Sigmoid colon (tissue), 7 donors: Measurements from ENCODE around the gene CD274. TPM values are rescaled to one million over a fixed set of nuclear protein-coding genes. Genes with fewer than 3 reads are reported as not detected.
"Not testable (repeated sequence)": the region's sequence is repeated elsewhere in the genome, so short reads cannot be mapped to it uniquely, and the experiment has no call there.

Source experiments
- DNase-seq: peaks from one replicate; pipeline ENCODE4 v3.0.0-alpha.2; 2019
- H3K27ac ChIP-seq, 4 donors: fragments of 200-600 bp; sonication (generic); one replicate each; pipeline ENCODE4 v1.5.1; 2016 to 2019; ENCODE audit warnings: mild to moderate bottlenecking in 1 of 4
- H3K27me3 ChIP-seq, 3 donors: fragments of 200-600 bp; sonication (generic); one replicate each; pipeline ENCODE4 v1.5.1; 2019; ENCODE audit warnings: mild to moderate bottlenecking in 1 of 3
- H3K36me3 ChIP-seq, 4 donors: fragments of 200-600 bp; sonication (generic); one replicate each; pipeline ENCODE4 v1.5.1; 2016 to 2019
- H3K4me1 ChIP-seq, 4 donors: fragments of 200-600 bp; sonication (generic); one replicate each; pipeline ENCODE4 v1.5.1; 2017 to 2019
- H3K4me3 ChIP-seq, 4 donors: fragments of 200-600 bp; sonication (generic); one replicate each; pipeline ENCODE4 v1.5.1; 2017 to 2019; ENCODE audit warnings: mild to moderate bottlenecking in 2 of 4, moderate library complexity in 1 of 4
- H3K9me3 ChIP-seq, 4 donors: fragments of 200-600 bp in 3 of 4; sonication (generic) in 3 of 4; one replicate each; pipeline versions ENCODE4 v1.5.1 to v1.6.1; 2013 to 2019
- EP300 ChIP-seq, 4 donors: sonication (generic); formaldehyde crosslinking; IDR thresholded peaks; one replicate each; pipeline ENCODE4 v1.6.1; 2017; ENCODE audit warnings: antibody characterized with exemption in 4 of 4
- POLR2A ChIP-seq, 2 donors: fragments of 450-650 bp; IDR thresholded peaks; one replicate each; pipeline ENCODE4 v1.6.1; 2016; ENCODE audit warnings: antibody characterized with exemption in 2 of 2, mild to moderate bottlenecking in 2 of 2, moderate library complexity in 2 of 2
- POLR2AphosphoS5 ChIP-seq, 4 donors: sonication (generic); formaldehyde crosslinking; IDR thresholded peaks; one replicate each; pipeline ENCODE4 v1.6.1; 2017; ENCODE audit warnings: antibody characterized with exemption in 4 of 4
- WGBS, 2 donors: extraction: QIAGEN DNeasy Blood & Tissue Kit; methylation state at CpG; one replicate each; pipeline ENCODE4 v1.1.7; 2013; 5-methylcytosine and 5-hydroxymethylcytosine counted together
- intact Hi-C: fragments of 100-400 bp; cut with DNase I; formaldehyde crosslinking; loops from one replicate; pipeline ENCODE4 v1.15.1; 2023
- polyA plus RNA-seq, 3 donors: library from polyadenylated mRNA; stranded (reverse); fragments of 200-250 nt; gene quantifications; one replicate each; pipeline ENCODE4 v1.2.3, GENCODE V29; 2013
- total RNA-seq, 4 donors: library from RNA; depleted of rRNA; stranded (reverse); fragments of >200 nt; gene quantifications; one replicate each; pipeline ENCODE4 v1.1.0, GENCODE V29; 2016
- TF ChIP-seq, protein P1 (sequence below), 4 experiments: fragments of 450-650 bp in 3 of 4; fragments of 200-600 bp in 1 of 4; IDR thresholded peaks; one replicate each; pipeline ENCODE4 v1.5.1; 2016 to 2019; ENCODE audit warnings: antibody characterized with exemption in 4 of 4, mild to moderate bottlenecking in 3 of 4, moderate library complexity in 2 of 4
- donor health status: healthy with polysubstance abuse.
- donor health status: Bipolar disorder and iron deficiency.
- donor health status: healthy.

The CD274 gene
- total and polyA plus RNA-seq, 7 donors = 0.68 to 8.9 (median 1.4) TPM

DNA sequence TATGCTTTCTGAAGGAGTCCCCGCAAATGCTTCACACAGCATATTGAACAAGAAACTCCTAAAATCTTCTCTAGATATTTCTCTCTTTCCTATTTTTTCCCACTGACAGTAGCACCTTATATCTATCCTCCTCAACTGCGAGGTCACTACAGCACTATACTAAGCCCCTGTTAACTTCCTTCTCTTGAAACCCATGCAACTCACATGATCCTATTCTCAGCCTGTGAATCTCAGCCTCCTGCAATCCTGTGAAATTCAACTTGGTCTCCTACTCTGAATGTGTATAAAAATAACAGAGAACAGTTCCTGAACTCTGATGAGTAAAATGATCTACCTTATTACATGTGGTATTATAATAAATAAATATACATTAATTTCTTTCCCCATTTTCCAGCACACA lies 6.5 kb upstream of the CD274 start:
- intact Hi-C loops = no loop called here
- TF ChIP-seq POLR2AphosphoS5 (IDR thresholded peaks at IDR 0.05) = no peak
- TF ChIP-seq, protein P1, sequence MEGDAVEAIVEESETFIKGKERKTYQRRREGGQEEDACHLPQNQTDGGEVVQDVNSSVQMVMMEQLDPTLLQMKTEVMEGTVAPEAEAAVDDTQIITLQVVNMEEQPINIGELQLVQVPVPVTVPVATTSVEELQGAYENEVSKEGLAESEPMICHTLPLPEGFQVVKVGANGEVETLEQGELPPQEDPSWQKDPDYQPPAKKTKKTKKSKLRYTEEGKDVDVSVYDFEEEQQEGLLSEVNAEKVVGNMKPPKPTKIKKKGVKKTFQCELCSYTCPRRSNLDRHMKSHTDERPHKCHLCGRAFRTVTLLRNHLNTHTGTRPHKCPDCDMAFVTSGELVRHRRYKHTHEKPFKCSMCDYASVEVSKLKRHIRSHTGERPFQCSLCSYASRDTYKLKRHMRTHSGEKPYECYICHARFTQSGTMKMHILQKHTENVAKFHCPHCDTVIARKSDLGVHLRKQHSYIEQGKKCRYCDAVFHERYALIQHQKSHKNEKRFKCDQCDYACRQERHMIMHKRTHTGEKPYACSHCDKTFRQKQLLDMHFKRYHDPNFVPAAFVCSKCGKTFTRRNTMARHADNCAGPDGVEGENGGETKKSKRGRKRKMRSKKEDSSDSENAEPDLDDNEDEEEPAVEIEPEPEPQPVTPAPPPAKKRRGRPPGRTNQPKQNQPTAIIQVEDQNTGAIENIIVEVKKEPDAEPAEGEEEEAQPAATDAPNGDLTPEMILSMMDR (IDR thresholded peaks at IDR 0.05) = no peak
- TF ChIP-seq EP300 (IDR thresholded peaks at IDR 0.05) = no peak
- TF ChIP-seq POLR2A (IDR thresholded peaks at IDR 0.05) = no peak

DNA sequence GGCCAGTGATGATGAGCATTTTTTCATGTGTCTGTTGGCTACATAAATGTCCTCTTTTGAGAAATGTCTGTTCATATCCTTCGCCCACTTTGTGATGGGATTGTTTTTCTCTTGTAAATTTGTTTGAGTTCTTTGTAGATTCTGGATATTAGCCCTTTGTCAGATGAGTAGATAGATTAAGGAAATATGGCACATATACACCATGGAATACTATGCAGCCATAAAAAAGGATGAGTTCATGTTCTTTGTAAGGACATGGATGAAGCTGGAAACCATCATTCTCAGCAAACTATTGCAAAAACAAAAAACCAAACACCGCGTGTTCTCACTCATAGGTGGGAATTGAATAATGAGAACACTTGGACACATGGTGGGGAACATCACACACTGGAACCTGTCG lies 5.2 kb upstream of the CD274 start:
- DNase-seq, H3K27me3 ChIP-seq, H3K27ac ChIP-seq, H3K36me3 ChIP-seq, intact Hi-C loops, H3K9me3 ChIP-seq, H3K4me1 ChIP-seq, H3K4me3 ChIP-seq: not testable (repeated sequence)
- 89 to 92% methylated on average over 4 of the region's 4 CpGs for WGBS, 2 donors

More for the DNA sequence above, 6.5 kb upstream of the CD274 start:
- DNase-seq = no peak
- Histone ChIP-seq H3K36me3 (no peaks in the 10 kb centered on the region), H3K4me1 (no peaks in the 10 kb centered on the region), H3K27me3 (no peaks in the 10 kb centered on the region), H3K27ac (no peak overlapping the region), H3K4me3 (no peak overlapping the region), H3K9me3 (no peaks in the 10 kb centered on the region)
- 79 to 85% methylated on average over 2 of the region's 2 CpGs for WGBS, 2 donors

DNA sequence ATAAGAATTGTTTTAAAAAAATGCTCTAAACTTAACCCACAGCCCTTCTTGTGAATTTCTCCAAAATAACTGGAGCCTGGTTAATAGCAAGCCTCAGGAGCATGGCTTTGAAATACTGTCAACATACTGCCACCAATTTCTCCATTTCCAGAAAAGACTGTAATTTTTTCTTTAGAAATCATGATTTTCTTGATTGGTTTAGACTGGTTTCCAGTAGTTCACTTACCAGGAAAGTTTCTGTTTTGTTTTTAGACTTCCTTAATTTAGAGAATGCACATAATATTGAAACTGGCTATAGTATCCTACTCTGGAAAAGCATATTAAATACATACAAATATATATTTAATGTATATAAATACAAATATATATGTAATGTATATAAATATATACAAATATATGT lies 4.5 kb upstream of the CD274 start:
- Histone ChIP-seq H3K4me3 (no peak overlapping the region), H3K36me3 (no peaks in the 10 kb centered on the region), H3K27ac (no peak overlapping the region), H3K27me3 (no peaks in the 10 kb centered on the region), H3K9me3 (no peaks in the 10 kb centered on the region), H3K4me1 (peaks cover 0 to 11% (median 2%) of the 10 kb centered on the region in 4 donors)
- intact Hi-C loops = no loop called here
- TF ChIP-seq POLR2AphosphoS5 (IDR thresholded peaks at IDR 0.05) (no peak), POLR2A (IDR thresholded peaks at IDR 0.05) (no peak), EP300 (IDR thresholded peaks at IDR 0.05) (no peak)
- TF ChIP-seq, protein P1 (IDR thresholded peaks at IDR 0.05) = no peak
- no peak for DNase-seq

DNA sequence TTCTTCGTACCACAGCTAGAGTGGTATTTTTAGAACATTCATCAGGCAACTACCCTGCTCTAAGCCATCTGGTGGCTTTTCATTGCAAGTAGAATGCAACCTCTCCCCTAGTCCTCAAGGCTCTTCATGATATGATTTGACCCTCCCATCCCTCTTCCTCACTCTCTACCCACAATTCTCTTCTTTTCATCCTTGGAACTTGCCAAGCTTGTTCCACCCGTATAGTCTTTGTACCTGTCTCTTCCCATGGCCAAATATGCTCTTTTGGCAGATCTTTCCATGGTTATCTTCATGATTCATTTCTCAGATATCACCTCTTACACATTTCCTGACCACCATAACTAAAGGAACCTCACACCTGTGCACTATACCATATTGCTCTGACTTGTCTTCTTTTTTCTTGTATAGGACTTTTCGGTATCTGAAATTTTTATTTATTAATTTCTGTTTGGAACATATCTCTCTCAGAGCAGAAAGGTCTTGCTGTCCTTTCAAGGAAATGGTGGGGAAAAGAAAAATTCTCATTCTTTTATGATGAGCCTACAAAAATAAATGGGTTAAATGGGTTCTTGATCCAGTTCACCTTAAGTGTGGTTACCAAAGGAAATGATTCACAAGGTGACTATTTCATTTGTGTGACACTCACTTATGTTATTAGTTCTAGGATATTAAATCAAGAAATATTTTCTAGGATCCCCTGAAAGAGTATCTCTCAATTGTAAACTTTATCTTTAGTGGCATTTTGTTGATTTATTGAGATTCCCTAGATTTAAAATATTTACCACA lies 3.7 kb upstream of the CD274 start:
- DNase-seq = no peak
- TF ChIP-seq, protein P1 (IDR thresholded peaks at IDR 0.05) = no peak
- no peak for TF ChIP-seq POLR2A (IDR thresholded peaks at IDR 0.05)
- no peak for TF ChIP-seq EP300 (IDR thresholded peaks at IDR 0.05)
- WGBS, 2 donors = 79 to 81% methylated on average over 3 of the region's 3 CpGs
- no peak overlapping the region for H3K27ac ChIP-seq
- H3K4me3 ChIP-seq = no peak overlapping the region
- no peaks in the 10 kb centered on the region for H3K9me3 ChIP-seq
- intact Hi-C loops = no loop called here
- H3K36me3 ChIP-seq = no peaks in the 10 kb centered on the region
- H3K27me3 ChIP-seq = no peaks in the 10 kb centered on the region
- H3K4me1 ChIP-seq = peaks cover 0 to 15% (median 3%) of the 10 kb centered on the region in 4 donors

DNA sequence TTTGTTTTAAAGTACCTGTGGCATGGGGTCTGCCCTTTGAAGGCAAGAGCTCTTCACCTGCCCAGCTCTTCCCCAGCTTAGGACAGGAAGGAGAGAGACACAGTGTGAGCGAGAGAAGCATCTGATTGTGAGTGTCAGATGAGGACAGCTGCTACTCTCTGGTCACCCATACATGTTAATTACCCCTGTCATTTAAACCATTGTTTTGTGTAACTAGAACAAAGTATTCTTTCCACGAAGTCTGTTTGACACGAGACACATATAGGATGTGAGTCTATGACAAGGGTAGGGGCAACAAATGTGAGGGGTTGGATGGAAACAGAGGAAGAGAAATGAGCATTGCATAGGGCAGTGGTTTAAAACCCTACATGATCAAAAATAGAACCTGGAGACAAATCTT lies 3.0 kb upstream of the CD274 start:
- Histone ChIP-seq H3K27me3 (no peaks in the 10 kb centered on the region), H3K4me3 (no peak overlapping the region), H3K4me1 (peaks cover 0 to 15% (median 3%) of the 10 kb centered on the region in 4 donors), H3K9me3 (no peaks in the 10 kb centered on the region), H3K36me3 (no peaks in the 10 kb centered on the region), H3K27ac (no peak overlapping the region)
- 82 to 84% methylated on average over 3 of the region's 3 CpGs for WGBS, 2 donors
- no peak for DNase-seq
- no peak for TF ChIP-seq POLR2AphosphoS5 (IDR thresholded peaks at IDR 0.05)
- TF ChIP-seq, protein P1 (IDR thresholded peaks at IDR 0.05) = no peak
- intact Hi-C loops = no loop called here
